GM19438 (cell line): ENCODE results near the gene ADARB2.
A peak's percentile ranks its signal among the peaks of the same experiment; 100 is the strongest.
"Not testable (repeated sequence)": the region's sequence is repeated elsewhere in the genome, so short reads cannot be mapped to it uniquely, and the experiment has no call there.

ENCODE experiments used
- ATAC-seq: cut with Tn5 transposase; IDR thresholded peaks from one replicate; pipeline ENCODE4 v1.9.1; 2021; ENCODE audit warnings: low read depth; ENCODE audit not compliant: unreplicated experiment

Gene ADARB2

DNA sequence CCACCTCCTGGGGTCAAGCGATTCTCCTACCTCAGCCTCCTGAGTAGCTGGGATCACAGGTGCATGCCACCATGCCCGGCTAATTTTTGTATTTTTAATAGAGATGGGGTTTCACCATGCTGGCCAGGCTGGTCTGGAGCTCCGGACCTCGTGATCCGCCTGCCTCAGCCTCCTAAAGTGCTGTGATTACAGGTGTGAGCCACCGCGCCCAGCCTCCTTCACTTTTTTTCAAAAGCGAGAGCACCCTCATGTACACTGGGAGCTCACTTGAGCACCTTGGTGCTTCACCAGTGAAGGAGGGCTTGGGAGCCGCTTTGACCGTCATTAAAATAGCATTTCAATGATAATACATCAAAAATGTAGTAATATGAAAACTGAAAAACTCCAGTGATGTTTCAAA lies 578.8 kb downstream of the ADARB2 start:
- not testable (repeated sequence) for ATAC-seq

DNA sequence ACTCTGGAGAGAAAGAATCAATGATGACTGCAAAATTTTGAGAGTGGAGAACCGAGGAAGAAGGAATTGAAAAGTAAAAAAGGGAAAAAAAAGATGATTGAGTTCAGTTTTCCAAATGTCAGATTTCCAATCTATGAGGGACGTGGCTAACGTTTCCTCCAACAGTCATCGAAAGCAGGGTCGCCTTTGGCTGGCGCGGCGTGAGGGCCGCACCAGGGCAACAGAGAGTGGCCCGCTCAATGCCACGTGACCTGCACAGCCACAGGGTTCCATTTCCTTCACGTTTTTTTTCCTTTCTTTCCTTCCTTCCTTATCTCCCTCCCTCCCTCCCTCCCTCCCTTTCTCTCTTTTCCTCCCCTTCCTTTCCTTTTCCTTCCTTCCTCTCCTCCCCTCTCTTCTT lies 579.3 kb downstream of the ADARB2 start:
- ATAC-seq: no peak

DNA sequence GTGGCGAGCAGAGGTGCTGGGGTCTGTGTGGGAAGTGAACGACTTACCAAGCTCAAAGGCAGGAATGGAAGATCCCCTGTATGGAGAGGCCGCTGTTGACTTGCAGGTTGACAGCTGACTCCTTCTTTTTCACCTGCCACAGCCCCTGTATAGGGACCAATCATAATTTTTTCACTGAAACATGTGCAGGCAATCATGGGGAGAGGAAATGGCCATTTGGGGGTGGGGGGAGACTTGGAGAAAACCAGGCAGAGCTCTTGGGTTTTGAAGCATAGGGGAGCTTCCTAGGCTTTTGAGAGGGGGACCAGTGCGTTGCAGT lies 579.8 kb downstream of the ADARB2 start:
- no peak for ATAC-seq

DNA sequence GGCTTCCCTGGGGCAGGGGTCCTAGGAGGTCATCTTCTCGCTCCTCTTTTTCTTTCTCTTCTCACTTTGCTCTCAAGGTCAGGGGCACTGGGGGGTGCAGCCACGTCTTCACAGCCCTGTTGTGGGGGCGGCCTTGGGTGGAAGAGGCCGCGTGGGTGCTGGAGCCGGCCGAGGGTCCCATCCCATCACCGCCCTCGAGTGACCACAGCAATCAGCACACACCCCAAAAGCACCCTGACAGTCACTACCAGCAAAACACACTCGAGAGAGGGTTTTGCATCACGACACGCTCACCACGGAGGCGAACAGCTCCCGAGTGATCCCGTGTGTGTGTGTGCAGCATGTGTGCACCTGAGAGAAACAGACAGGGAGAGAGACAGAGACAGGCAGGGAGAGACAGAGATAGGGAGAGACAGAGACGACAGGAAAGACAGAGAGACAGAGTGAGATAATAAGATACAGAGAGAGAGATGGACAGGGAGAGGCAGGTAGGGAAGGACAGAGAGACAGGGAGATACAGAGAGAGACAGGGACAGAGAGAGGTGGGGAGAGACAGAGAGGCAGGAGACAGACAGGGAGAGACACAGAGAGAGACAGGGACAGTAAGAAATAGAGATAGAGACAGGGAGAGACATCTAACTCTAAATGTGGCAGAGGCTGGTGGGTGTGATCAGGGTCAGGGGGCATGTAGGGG lies 580.3 kb downstream of the ADARB2 start:
- ATAC-seq: no peak

- ATAC-seq: no peak
Measured at GRCh38 chr10:1156616-1156886, 580.8 kb downstream of the ADARB2 start.

- ATAC-seq: no peak
Measured at GRCh38 chr10:1155791-1156615, 581.3 kb downstream of the ADARB2 start.

DNA sequence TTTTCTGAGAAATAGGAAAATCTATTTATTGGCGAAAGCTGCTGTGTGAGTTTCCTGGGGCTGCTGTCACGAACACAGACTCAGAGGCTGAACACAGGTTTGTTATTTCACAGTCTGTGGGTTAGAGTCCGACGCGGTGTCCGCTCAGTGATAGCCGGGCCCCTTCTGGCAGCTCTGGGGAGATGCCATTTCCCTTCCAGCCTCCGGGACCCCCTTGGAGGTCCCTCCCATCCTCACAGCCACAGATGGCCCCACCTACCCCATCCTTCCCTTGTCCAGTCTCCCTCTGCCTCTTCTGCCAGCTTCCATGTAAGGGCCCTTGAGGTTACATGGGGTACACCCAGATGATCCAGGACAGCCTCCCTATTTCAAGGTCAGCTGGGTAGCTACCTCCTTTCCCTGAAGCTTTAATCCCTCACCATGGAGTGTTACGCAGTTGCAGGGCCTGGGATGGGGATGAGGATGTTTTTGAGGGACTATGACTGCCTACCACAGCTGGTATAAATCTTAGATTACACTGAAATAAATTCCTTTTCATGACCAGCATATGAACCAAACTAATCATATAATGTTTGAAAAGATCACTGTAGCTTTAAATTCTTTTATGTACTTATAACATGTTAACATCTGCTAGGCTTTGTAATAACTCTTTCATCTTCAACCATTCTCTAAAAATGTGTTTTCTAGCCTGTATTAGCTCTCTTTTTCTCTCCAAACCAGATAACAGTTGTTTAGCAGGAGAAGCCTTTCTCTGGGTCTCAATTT lies 582.6 kb downstream of the ADARB2 start:
- no peak for ATAC-seq

- ATAC-seq: no peak
Measured at GRCh38 chr10:1153805-1154351, 583.4 kb downstream of the ADARB2 start.

DNA sequence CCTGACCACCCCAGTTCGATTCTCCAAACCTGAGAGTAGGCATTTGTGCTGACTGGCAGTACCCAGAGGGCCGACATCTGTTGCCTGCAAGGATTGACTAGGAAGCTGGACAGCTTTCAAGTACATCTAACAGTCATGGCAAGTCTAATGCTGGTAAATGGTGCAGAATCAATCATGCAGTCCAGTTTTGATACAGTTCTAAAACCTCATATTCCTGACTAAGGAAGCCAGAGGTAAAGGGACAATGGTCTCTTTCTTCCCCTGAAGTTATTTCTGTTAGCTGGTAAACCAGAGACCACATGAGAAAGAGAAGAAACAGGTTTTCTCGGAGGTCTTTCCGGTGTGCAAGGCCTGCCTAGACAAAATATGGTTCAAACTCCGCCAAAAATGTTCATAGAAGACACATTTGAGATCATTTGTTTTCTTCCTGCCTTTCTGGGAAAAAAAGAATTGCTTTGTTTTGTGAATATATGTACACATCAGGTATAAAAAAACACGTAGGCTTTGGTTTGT lies 584.0 kb downstream of the ADARB2 start:
- ATAC-seq: no peak

DNA sequence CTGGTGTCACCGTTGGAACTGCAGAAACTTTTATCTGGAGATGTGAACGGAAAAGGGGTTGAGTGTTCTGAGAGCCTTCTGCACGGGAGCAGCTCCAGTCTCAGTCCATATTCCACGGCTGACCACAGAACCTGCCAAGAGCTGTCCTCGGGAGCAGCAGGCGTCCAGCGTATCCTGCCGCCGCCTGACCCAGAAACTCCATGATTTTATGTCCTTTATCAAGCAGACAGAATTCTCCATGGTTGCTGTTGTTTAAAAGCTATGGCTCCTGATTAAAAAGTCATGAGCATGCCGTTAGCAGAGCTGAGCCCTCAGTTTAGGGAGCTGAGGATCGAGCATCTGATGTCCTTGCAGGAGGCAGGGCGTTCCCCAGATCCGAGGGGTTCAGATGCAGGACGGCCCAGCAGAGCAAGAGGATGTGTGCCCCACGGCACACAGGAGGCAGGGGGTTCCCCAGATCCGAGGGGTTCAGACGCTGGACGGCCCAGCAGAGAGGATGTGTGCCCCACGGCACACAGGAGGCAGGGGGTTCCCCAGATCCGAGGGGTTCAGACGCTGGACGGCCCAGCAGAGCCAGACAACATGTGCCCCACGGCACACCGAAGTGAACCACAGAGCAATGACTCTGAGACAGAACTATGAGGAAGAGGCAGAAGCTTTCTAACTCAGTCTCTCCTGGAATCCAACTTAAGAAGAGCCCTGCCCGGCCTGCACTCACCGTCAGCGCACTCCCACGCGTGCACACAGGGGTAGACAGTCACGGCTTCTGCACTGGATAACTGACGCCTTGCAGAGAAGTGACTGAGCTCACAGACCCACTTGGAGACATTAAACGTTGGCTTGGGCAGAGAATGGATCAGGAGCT lies 584.7 kb downstream of the ADARB2 start:
- no peak for ATAC-seq

DNA sequence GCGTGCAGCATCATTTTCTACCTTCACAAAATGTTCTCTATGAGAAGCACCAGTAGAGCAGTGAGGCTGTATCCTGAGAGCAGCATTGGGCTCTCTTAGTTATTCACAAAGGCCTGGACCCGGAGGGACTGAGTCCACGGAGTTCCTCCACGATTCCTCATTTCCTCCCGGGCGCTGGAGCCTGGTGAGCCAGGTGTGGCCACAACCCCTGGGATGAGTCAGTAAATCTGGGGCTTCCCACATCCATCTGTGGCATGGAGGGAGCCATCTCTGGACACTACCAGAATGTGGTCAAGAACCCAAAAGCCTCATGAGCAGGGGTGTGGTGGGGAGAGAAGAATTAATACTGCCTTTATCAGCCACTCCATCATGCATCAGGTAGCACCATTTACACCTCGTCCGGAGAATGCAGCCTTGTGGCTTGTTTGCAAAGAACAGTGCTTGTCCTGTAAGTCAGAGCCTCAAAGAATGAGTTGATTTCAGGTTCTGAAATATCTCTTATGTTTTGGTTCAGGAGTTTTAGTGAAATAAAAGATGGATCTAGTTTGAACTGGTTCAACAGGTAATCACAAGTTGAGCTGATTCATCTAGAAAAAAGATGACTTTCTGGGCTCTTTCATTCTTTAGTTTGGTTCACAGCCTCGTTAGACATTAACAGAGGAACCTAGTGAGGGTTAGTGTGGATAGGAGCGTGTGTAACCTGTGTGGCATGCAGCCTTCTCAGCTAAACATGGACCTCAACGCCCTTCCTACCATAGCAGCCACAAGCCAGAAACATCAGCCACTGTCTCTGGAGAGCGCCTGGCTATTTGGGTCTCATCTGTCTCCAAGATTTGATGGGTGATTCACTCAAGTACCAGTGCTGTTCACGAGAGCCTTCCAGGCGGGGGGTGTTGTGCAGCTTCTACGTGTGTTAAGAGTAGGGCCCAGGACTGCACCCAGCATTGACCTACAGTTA lies 586.0 kb downstream of the ADARB2 start:
- ATAC-seq: peak; percentile 64

DNA sequence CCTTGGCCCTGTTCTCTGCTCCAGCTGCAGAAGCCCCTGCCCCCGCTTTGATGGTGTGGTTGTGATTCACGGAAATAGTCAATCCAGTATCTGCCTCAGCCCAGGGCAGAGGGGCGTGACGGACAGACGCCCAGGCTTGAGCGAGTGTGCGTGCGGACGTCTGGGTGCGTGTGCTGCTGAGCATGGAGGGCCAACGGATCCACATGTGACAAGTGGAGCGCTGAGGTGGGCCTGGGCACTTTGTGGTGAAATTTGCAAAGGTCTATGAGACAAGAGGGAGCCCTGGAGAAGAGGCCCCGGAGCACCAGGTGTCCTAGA lies 586.7 kb downstream of the ADARB2 start:
- no peak for ATAC-seq

DNA sequence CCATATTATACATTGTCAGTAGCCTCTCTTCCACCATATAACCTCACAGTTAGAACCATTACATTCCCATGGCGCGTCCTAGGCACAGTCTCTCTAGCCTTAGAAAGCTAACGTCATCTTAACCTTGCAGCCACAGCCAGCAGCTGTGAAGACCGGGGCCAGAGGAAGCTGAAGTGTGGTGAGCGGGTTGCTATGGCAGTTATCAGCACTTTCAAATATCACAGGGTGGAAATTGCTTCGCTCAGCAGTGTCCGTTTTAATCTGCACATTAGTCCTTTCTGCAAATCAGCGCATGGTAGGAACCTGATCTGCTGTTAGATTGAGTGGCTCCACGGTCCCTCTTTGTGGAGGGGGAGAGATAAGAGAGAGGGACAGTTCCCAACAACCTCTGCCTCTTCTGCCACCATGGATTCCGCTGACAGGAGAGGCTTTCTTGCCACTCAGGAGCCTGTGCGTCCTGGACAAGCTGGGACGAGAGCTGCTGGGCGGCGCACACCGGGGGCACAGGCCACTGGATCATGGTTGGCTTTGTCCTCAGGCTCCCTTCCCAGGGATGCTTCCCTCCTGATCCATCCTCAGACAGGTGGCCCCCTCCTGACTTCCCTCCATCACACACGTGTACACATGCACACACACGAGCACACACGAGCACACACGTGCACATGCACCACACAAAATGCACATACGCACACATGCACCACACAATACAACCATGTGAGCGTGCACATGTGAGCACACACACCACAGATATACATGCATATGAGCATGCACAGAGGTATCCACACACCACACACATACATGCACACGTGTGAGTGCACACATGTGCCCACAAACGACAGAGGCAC lies 587.3 kb downstream of the ADARB2 start:
- no peak for ATAC-seq

DNA sequence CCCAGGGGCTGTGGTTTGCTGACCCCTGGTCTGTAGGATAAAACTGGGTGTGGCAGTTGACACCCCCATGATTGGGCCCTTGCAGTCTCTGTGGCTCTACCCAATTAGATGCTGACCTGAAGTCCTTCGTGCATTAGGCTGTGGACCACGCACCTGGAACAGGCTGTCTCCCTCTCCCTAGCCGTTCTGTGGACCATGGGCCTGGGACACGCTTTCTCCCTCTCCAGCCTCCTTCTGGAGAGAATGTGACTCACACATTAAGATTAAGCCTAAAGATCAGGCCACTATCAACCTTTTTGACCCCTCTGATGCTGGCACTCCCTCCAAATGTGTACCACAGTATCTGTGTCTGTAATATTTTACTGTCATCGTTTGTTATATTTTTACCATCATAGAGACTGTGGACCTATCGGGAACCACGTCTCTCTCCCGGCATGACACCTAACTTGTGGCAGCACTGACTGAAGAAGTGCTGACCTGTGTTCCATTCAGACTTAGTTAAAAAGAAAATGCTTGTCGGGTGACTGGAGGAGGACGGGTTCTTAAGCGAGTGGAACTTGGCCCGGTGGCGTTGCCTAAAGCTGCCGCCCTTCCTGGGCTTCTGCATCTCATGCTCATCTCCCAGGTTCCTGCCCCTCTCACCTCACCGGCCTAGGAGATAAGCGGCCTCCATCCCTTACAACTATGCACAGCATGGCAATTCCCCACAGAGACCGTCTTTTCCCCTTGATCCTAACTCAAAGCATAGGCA lies 588.3 kb downstream of the ADARB2 start:
- ATAC-seq: no peak

- no peak for ATAC-seq
Measured at GRCh38 chr10:1147810-1148209, 589.5 kb downstream of the ADARB2 start.

DNA sequence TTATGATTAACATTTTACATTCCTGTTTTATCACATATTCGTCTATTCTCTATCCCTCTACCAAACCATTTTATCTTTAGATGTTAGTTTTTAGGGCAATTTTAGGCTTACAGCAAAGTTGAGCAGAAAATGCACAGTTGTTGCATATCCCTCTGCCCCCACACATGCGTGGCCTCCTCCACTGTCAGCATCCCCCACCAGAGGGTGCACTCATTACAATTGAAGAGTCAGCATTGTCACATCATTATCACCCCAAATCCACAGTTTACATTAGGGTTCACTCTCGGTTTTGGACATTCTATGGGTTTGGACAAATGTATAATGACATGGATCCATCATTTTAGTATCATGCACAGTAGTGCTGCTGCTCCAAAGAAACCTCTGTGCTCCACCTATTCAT lies 594.7 kb downstream of the ADARB2 start:
- no peak for ATAC-seq

- ATAC-seq: no peak
Measured at GRCh38 chr10:1141701-1142100, 595.6 kb downstream of the ADARB2 start.

- no peak for ATAC-seq
Measured at GRCh38 chr10:1141261-1141660, 596.1 kb downstream of the ADARB2 start.
